Mesendoderm (in vitro differentiated cells): ENCODE measurements around the gene WNT10A.

Experiments
- DNase-seq: peaks from one replicate; pipeline ENCODE4 v3.0.0; 2013
- H2AK5ac ChIP-seq: 2 replicates; pipeline ENCODE4 v1.6.1; 2013; ENCODE audit warnings: low read length, inconsistent platforms
- H2BK120ac ChIP-seq: 2 replicates; pipeline ENCODE4 v1.6.1; 2013; ENCODE audit warnings: low read depth, mild to moderate bottlenecking, low read length, moderate library complexity, mixed read lengths
- H2BK15ac ChIP-seq: replicated peaks from 2 replicates; pipeline ENCODE4 v1.6.1; 2013; ENCODE audit warnings: low read depth, mild to moderate bottlenecking, moderate library complexity
- H2BK5ac ChIP-seq: 2 replicates; pipeline ENCODE4 v1.6.1; 2013; ENCODE audit warnings: low read length, inconsistent platforms
- H3K18ac ChIP-seq: 2 replicates; pipeline ENCODE4 v1.6.1; 2013; ENCODE audit warnings: mild to moderate bottlenecking, low read length, mixed read lengths
- H3K23ac ChIP-seq: one replicate; pipeline ENCODE4 v1.6.1; 2013; ENCODE audit warnings: low read length
- H3K27ac ChIP-seq: 2 replicates; pipeline ENCODE4 v1.5.1; 2013; ENCODE audit warnings: low read depth, mild to moderate bottlenecking, inconsistent platforms, low read length, moderate library complexity
- H3K27me3 ChIP-seq: 2 replicates; pipeline ENCODE4 v1.6.1; 2013; ENCODE audit warnings: low read length, control low read depth, mild to moderate bottlenecking, inconsistent platforms; ENCODE audit not compliant: insufficient read depth, poor library complexity
- H3K36me3 ChIP-seq: 2 replicates; pipeline ENCODE4 v1.6.1; 2013; ENCODE audit warnings: low read length, inconsistent platforms; ENCODE audit not compliant: control insufficient read depth, insufficient read depth
- H3K4ac ChIP-seq: one replicate; pipeline ENCODE4 v1.6.1; 2013; ENCODE audit warnings: low read depth, mild to moderate bottlenecking, low read length, moderate library complexity
- H3K4me1 ChIP-seq: 2 replicates; pipeline ENCODE4 v1.6.1; 2013; ENCODE audit warnings: low read depth, low read length, inconsistent platforms; ENCODE audit not compliant: control insufficient read depth
- H3K4me2 ChIP-seq: 2 replicates; pipeline ENCODE4 v1.6.1; 2013; ENCODE audit warnings: low read length
- H3K4me3 ChIP-seq: 2 replicates; pipeline ENCODE4 v1.5.1; 2013; ENCODE audit warnings: mild to moderate bottlenecking, low read length
- H3K56ac ChIP-seq: one replicate; pipeline ENCODE4 v1.6.1; 2013; ENCODE audit warnings: low read length
- H3K79me1 ChIP-seq: 2 replicates; pipeline ENCODE4 v1.6.1; 2013; ENCODE audit warnings: low read length, inconsistent platforms
- H3K79me2 ChIP-seq: 2 replicates; pipeline ENCODE4 v1.6.1; 2013; ENCODE audit warnings: mild to moderate bottlenecking, low read length; ENCODE audit not compliant: control insufficient read depth, insufficient read depth
- H3K9ac ChIP-seq: 2 replicates; pipeline ENCODE4 v1.6.1; 2013; ENCODE audit warnings: low read length, inconsistent platforms
- H4K5ac ChIP-seq: one replicate; pipeline ENCODE4 v1.6.1; 2013; ENCODE audit warnings: low read length
- H4K8ac ChIP-seq: one replicate; pipeline ENCODE4 v1.6.1; 2013; ENCODE audit warnings: low read depth, mild to moderate bottlenecking, control low read depth, low read length, moderate library complexity
- WGBS: extraction: QIAGEN DNeasy Blood & Tissue Kit; methylation state at CpG from one replicate; pipeline ENCODE4 v1.1.7; 2013; ENCODE audit warnings: low lambda C conversion rate, missing lambda C conversion rate; ENCODE audit not compliant: insufficient coverage; ENCODE audit errors: extremely low coverage; 5-methylcytosine and 5-hydroxymethylcytosine counted together

WNT10A gene

DNA sequence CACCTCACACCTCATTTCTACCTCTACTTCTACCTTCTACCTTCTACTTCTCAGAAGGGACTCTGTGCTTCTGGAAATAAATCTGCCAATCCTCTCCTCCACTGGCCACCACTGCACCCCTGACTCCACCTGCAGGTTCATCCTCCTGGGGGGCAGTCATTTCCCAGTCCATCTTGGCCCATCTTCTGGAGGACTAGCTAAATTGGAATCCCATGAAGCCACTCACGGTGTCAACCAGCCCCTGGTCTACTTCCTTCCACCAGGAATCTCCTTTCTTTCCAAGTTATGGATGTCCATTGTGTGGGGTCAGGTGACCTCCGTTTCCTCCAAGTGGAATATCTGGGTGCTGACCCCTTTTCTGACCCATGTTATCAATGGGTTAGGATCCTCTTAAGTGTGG lies 3.9 kb downstream of the WNT10A start:
- H3K4ac ChIP-seq: no peak overlapping the region
- no peak overlapping the region for H3K18ac ChIP-seq
- H3K23ac ChIP-seq: no peak overlapping the region
- H2AK5ac ChIP-seq: no peak overlapping the region
- no peak overlapping the region for H3K27ac ChIP-seq
- no peak overlapping the region for H3K4me3 ChIP-seq
- H3K27me3 ChIP-seq: peaks cover 69% of the 10 kb centered on the region
- DNase-seq: no peak
- H3K4me1 ChIP-seq: no peaks in the 10 kb centered on the region
- no peak overlapping the region for H3K9ac ChIP-seq
- no peaks in the 10 kb centered on the region for H3K36me3 ChIP-seq
- no peak overlapping the region for H4K5ac ChIP-seq
- no peak overlapping the region for H2BK5ac ChIP-seq
- H3K56ac ChIP-seq: no peak overlapping the region
- no CpG with 5 or more reads among the region's 2 CpGs for WGBS
- no peaks in the 10 kb centered on the region for H3K79me2 ChIP-seq
- no peak overlapping the region for H2BK120ac ChIP-seq
- H2BK15ac ChIP-seq: no peak overlapping the region
- H3K4me2 ChIP-seq: no peak overlapping the region
- no peak overlapping the region for H4K8ac ChIP-seq
- no peaks in the 10 kb centered on the region for H3K79me1 ChIP-seq

DNA sequence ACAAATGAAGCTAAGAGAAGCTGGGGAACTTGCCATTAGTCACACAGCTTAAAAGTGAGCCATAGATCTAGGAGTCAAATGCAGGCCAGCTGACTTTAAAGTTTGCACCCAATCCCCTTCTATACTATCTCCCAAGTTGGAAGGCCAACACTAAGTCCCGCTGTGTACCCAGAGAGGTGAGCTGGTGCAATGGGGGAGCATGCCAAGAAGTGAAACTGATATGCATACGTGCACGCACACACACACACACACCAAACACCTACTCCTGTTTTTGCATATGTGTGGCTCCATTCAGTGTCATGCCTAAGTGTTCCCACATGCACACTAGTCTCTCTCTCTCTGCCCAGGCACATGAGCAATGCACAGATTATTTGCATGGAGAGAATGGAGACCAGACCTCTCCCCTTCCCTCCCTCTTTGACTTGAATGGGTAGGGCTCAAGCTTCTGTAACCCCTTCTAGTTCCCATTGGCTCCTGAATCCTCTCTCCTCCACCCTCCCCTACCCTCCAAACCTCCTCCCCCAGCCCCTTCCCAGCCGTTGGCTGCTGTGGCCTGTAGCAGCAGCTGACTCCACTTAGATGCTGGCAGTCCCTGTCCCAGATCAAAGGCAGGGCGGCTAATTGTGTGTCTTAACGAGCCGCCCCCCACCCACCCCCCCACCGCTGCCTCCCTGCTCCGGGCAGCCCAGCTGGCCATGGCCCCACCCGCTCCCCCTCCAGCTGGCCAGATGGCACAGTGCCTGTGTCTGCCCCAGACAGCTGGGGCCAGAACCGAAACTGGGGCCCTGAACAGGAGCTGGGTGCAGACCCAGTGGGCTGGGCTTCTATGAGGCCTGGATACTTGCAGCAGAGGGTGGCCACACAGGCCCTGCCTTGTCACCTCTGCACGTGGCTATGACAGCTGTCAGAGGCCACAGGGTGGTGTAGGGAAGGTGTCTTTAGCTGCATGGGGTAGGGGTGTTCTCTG lies 5.6 kb downstream of the WNT10A start:
- Histone ChIP-seq H3K27me3 (peaks cover 63% of the 10 kb centered on the region), H3K27ac (no peak overlapping the region), H2BK120ac (no peak overlapping the region), H3K36me3 (no peaks in the 10 kb centered on the region), H3K4me2 (no peak overlapping the region), H4K8ac (no peak overlapping the region), H3K4ac (no peak overlapping the region), H2BK5ac (no peak overlapping the region), H4K5ac (no peak overlapping the region), H3K9ac (no peak overlapping the region), H3K18ac (no peak overlapping the region), H3K79me2 (no peaks in the 10 kb centered on the region), H3K4me3 (no peak overlapping the region), H3K4me1 (no peaks in the 10 kb centered on the region), H3K56ac (no peak overlapping the region), H2AK5ac (no peak overlapping the region), H3K23ac (no peak overlapping the region), H3K79me1 (no peaks in the 10 kb centered on the region), H2BK15ac (no peak overlapping the region)
- DNase-seq: no peak
- no CpG with 5 or more reads among the region's 12 CpGs for WGBS

DNA sequence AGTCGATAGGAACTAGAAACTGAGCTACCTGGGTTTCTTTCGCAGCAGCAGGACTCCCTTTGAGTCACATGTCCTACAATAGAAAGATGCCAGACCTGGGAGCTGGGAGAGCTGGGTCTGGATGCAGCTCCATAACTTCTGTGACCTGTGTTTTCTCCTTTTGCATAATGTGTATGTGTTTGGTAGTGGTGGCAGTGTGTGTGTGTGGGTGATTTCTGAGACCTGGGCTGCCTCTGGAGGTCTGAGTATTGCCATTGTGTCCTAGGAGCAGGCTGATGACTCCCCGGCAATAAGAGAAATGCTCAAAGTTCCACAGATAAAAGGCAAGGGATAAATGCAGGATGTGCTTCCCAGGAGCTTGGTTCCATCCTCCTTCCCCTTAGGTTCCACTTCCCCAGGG lies 6.4 kb downstream of the WNT10A start:
- H4K8ac ChIP-seq: no peak overlapping the region
- H3K4ac ChIP-seq: no peak overlapping the region
- peaks cover 60% of the 10 kb centered on the region for H3K27me3 ChIP-seq
- no peak overlapping the region for H3K18ac ChIP-seq
- no peak overlapping the region for H3K56ac ChIP-seq
- H2AK5ac ChIP-seq: no peak overlapping the region
- H2BK120ac ChIP-seq: no peak overlapping the region
- no peaks in the 10 kb centered on the region for H3K36me3 ChIP-seq
- H3K9ac ChIP-seq: no peak overlapping the region
- no peak overlapping the region for H2BK5ac ChIP-seq
- no peaks in the 10 kb centered on the region for H3K4me1 ChIP-seq
- H2BK15ac ChIP-seq: no peak overlapping the region
- no peak overlapping the region for H4K5ac ChIP-seq
- H3K27ac ChIP-seq: no peak overlapping the region
- no peak overlapping the region for H3K23ac ChIP-seq
- no peaks in the 10 kb centered on the region for H3K79me1 ChIP-seq
- H3K4me2 ChIP-seq: no peak overlapping the region
- DNase-seq: no peak
- no peaks in the 10 kb centered on the region for H3K79me2 ChIP-seq
- H3K4me3 ChIP-seq: no peak overlapping the region
- WGBS: no CpG with 5 or more reads among the region's 3 CpGs

DNA sequence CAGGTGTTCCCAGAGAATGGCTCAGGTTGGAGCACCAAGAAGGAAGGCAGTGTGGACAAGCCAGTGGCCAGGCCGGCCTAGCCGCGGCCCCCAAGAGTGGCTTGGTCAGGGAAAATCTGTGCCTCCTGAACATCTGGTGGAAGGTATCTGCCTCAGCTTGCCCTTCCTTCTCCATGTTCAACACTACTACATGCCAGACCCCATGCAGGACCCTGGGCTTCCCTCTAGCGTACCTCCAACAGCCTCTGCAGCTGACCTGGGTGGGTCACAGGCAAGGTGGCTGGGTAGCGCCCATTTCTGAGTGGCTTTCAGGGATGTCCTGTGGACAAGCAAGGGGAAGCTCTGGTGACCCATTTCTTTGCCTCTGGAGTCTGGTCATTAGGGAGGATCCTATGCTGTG lies 7.7 kb downstream of the WNT10A start:
- H3K9ac ChIP-seq: no peak overlapping the region
- H3K4me1 ChIP-seq: no peaks in the 10 kb centered on the region
- no peak overlapping the region for H3K4me2 ChIP-seq
- no peak overlapping the region for H2BK120ac ChIP-seq
- H3K36me3 ChIP-seq: no peaks in the 10 kb centered on the region
- H3K79me1 ChIP-seq: no peaks in the 10 kb centered on the region
- no peak overlapping the region for H4K8ac ChIP-seq
- H3K79me2 ChIP-seq: no peaks in the 10 kb centered on the region
- H4K5ac ChIP-seq: no peak overlapping the region
- H3K56ac ChIP-seq: no peak overlapping the region
- no peak overlapping the region for H3K18ac ChIP-seq
- H3K27ac ChIP-seq: no peak overlapping the region
- H3K23ac ChIP-seq: no peak overlapping the region
- H3K4ac ChIP-seq: no peak overlapping the region
- H2BK5ac ChIP-seq: no peak overlapping the region
- no peak overlapping the region for H2AK5ac ChIP-seq
- peaks cover 56% of the 10 kb centered on the region for H3K27me3 ChIP-seq
- no CpG with 5 or more reads among the region's 5 CpGs for WGBS
- no peak overlapping the region for H3K4me3 ChIP-seq
- DNase-seq: no peak
- no peak overlapping the region for H2BK15ac ChIP-seq

DNA sequence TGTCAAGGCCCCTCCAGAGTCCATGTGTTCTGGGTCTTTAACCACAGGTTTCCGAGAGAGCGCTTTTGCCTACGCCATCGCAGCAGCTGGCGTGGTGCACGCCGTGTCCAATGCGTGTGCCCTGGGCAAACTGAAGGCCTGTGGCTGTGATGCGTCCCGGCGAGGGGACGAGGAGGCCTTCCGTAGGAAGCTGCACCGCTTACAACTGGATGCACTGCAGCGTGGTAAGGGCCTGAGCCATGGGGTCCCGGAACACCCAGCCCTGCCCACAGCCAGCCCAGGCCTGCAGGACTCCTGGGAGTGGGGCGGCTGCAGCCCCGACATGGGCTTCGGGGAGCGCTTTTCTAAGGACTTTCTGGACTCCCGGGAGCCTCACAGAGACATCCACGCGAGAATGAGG lies 9.3 kb downstream of the WNT10A start:
- Histone ChIP-seq H3K27me3 (peaks cover 58% of the 10 kb centered on the region), H3K18ac (no peak overlapping the region), H3K23ac (no peak overlapping the region), H3K4ac (no peak overlapping the region), H3K79me1 (no peaks in the 10 kb centered on the region), H3K4me1 (no peaks in the 10 kb centered on the region), H2BK5ac (no peak overlapping the region), H4K8ac (no peak overlapping the region), H3K27ac (no peak overlapping the region), H2BK15ac (no peak overlapping the region), H4K5ac (no peak overlapping the region), H3K79me2 (no peaks in the 10 kb centered on the region), H3K4me3 (no peak overlapping the region), H2BK120ac (no peak overlapping the region), H3K4me2 (no peak overlapping the region), H3K36me3 (no peaks in the 10 kb centered on the region), H3K9ac (no peak overlapping the region), H3K56ac (no peak overlapping the region), H2AK5ac (no peak overlapping the region)
- WGBS: no CpG with 5 or more reads among the region's 23 CpGs
- no peak for DNase-seq

DNA sequence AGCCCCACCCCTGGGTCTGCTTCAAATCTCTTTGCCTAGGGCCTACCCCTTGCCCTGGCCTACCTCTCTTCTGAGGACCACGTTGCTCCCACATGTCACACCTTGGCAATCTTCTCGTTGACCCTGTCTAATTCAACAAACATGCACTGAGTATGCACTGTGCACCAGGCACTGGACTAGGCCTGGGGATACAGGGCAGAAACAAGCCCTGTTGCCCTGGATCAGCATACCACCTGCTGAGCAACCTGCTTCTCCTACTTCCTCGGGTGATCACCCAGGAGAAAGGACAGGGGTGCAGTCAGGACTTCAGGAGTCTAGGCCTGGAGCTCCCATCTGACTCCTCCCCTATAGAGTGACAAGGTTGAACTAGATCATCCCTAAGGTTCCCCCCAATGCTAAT lies 9.7 kb downstream of the WNT10A start:
- WGBS: no CpG with 5 or more reads among the region's 3 CpGs
- H3K4me3 ChIP-seq: no peak overlapping the region

More for the DNA sequence above, 9.7 kb downstream of the WNT10A start:
- no peak overlapping the region for H3K27ac ChIP-seq
- H3K79me2 ChIP-seq: no peaks in the 10 kb centered on the region
- H2AK5ac ChIP-seq: no peak overlapping the region
- H3K36me3 ChIP-seq: no peaks in the 10 kb centered on the region
- no peak overlapping the region for H3K9ac ChIP-seq
- no peak overlapping the region for H2BK120ac ChIP-seq
- H2BK15ac ChIP-seq: no peak overlapping the region
- no peak overlapping the region for H3K4me2 ChIP-seq
- H3K4me1 ChIP-seq: no peaks in the 10 kb centered on the region
- DNase-seq: no peak
- no peak overlapping the region for H3K23ac ChIP-seq
- H4K8ac ChIP-seq: no peak overlapping the region
- H3K56ac ChIP-seq: no peak overlapping the region
- no peak overlapping the region for H3K18ac ChIP-seq
- no peak overlapping the region for H2BK5ac ChIP-seq
- H3K4ac ChIP-seq: no peak overlapping the region
- no peak overlapping the region for H4K5ac ChIP-seq
- H3K79me1 ChIP-seq: no peaks in the 10 kb centered on the region
- H3K27me3 ChIP-seq: peaks cover 58% of the 10 kb centered on the region
